HG03460 (cell line): ENCODE results near the gene IQSEC2.

ENCODE experiments used
- ATAC-seq: cut with Tn5 transposase; IDR thresholded peaks from one replicate; pipeline ENCODE4 v1.9.1; 2021; ENCODE audit not compliant: unreplicated experiment

Gene IQSEC2

GRCh38 chrX:53281321-53281822 lies at the start of gene IQSEC2:
Gene IQSEC2, minus strand, starts transcription at chrX:53281584.
- no peak for ATAC-seq

- ATAC-seq: no peak
These were observed 48.9 kb upstream of the IQSEC2 start for GRCh38 chrX:53330331-53330730.

- no peak for ATAC-seq
These were observed 43.4 kb upstream of the IQSEC2 start for GRCh38 chrX:53324803-53325202.

GRCh38 chrX:53324085-53324484 lies 42.7 kb upstream of the IQSEC2 start:
- no peak for ATAC-seq

GRCh38 chrX:53323196-53323595 lies 41.8 kb upstream of the IQSEC2 start:
- ATAC-seq: no peak

- ATAC-seq: no peak
These were observed 40.6 kb upstream of the IQSEC2 start for GRCh38 chrX:53321943-53322497.

GRCh38 chrX:53321230-53321942 lies 40.0 kb upstream of the IQSEC2 start:
- ATAC-seq: no peak

GRCh38 chrX:53320543-53321229 lies 39.3 kb upstream of the IQSEC2 start:
- ATAC-seq: no peak

- ATAC-seq: no peak
These were observed 38.5 kb upstream of the IQSEC2 start for GRCh38 chrX:53319614-53320542.

GRCh38 chrX:53318766-53319353 lies 37.5 kb upstream of the IQSEC2 start:
- ATAC-seq: no peak

GRCh38 chrX:53317365-53318069 lies 36.1 kb upstream of the IQSEC2 start:
- ATAC-seq: peak; percentile 59

GRCh38 chrX:53316860-53317237 lies 35.5 kb upstream of the IQSEC2 start:
- ATAC-seq: no peak

GRCh38 chrX:53316111-53316859 lies 34.9 kb upstream of the IQSEC2 start:
- no peak for ATAC-seq

- ATAC-seq: no peak
These were observed 32.3 kb upstream of the IQSEC2 start for GRCh38 chrX:53313728-53314105.

- ATAC-seq: no peak
These were observed 31.8 kb upstream of the IQSEC2 start for GRCh38 chrX:53312946-53313727.

GRCh38 chrX:53309837-53310236 lies 28.5 kb upstream of the IQSEC2 start:
- no peak for ATAC-seq

GRCh38 chrX:53308836-53309235 lies 27.5 kb upstream of the IQSEC2 start:
- ATAC-seq: no peak
